GM23338 (cell line): ENCODE data around the gene CKB. TPM values are rescaled to one million over a fixed set of nuclear protein-coding genes. Genes with fewer than 3 reads are reported as not detected.

Experiments
- ATAC-seq: fragments of 200-7000 bp; cut with Tn5 transposase; 3 replicates; pipeline ENCODE4 v1.9.1; 2020
- DNase-seq: peaks from one replicate; pipeline ENCODE4 v3.0.0-alpha.2; 2015; ENCODE audit warnings: low spot score
- H2AFZ ChIP-seq: fragments of 200-600 bp; sonication (generic); 2 replicates; pipeline ENCODE4 v1.8.0; 2016; ENCODE audit warnings: antibody characterized with exemption, mild to moderate bottlenecking, moderate library complexity
- H3F3A ChIP-seq: fragments of 200-600 bp; sonication (generic); replicated peaks from 2 replicates; pipeline ENCODE4 v1.8.0; 2017; ENCODE audit warnings: antibody characterized with exemption, mixed run types, low read depth
- H3K27ac ChIP-seq: fragments of 200-600 bp; sonication (generic); 2 replicates; pipeline ENCODE4 v1.6.1; 2016; ENCODE audit warnings: low read depth
- H3K27me3 ChIP-seq: fragments of 200-600 bp; sonication (generic); 2 replicates; pipeline ENCODE4 v1.8.0; 2016; ENCODE audit warnings: mild to moderate bottlenecking, mixed run types, moderate library complexity; ENCODE audit not compliant: insufficient read depth
- H3K36me3 ChIP-seq: fragments of 200-600 bp; sonication (generic); 2 replicates; pipeline ENCODE4 v1.8.0; 2016; ENCODE audit warnings: mild to moderate bottlenecking; ENCODE audit not compliant: insufficient read depth
- H3K4me1 ChIP-seq: fragments of 200-600 bp; sonication (generic); 2 replicates; pipeline ENCODE4 v1.8.0; 2016; ENCODE audit warnings: mild to moderate bottlenecking, moderate library complexity; ENCODE audit not compliant: insufficient read depth
- H3K4me2 ChIP-seq: fragments of 200-600 bp; sonication (generic); 2 replicates; pipeline ENCODE4 v1.7.1; 2017; ENCODE audit warnings: mixed run types
- H3K4me3 ChIP-seq: fragments of 200-600 bp; sonication (generic); 2 replicates; pipeline ENCODE4 v1.6.1; 2016; ENCODE audit warnings: mixed run types
- H3K79me2 ChIP-seq: fragments of 200-600 bp; sonication (generic); replicated peaks from 2 replicates; pipeline ENCODE4 v1.8.0; 2017; ENCODE audit warnings: mild to moderate bottlenecking; ENCODE audit not compliant: insufficient read depth
- H3K9me2 ChIP-seq: fragments of 200-600 bp; sonication (generic); 2 replicates; pipeline ENCODE4 v1.8.0; 2017; ENCODE audit not compliant: insufficient read depth
- H4K20me1 ChIP-seq: fragments of 200-600 bp; sonication (generic); replicated peaks from 2 replicates; pipeline ENCODE4 v1.8.0; 2017; ENCODE audit warnings: mild to moderate bottlenecking; ENCODE audit not compliant: insufficient read depth
- H3K27ac Mint-ChIP-seq: 2 replicates; pipeline ENCODE4 v1.8.0; 2020; ENCODE audit warnings: inconsistent platforms, mild to moderate bottlenecking, moderate library complexity, mixed read lengths
- H3K27me3 Mint-ChIP-seq: 3 replicates; pipeline ENCODE4 v1.8.0; 2022; ENCODE audit warnings: low read depth, mild to moderate bottlenecking, moderate library complexity, mixed read lengths, inconsistent platforms; ENCODE audit not compliant: insufficient read depth, poor library complexity
- H3K36me3 Mint-ChIP-seq: 3 replicates; pipeline ENCODE4 v1.8.0; 2021; ENCODE audit warnings: low read depth, mild to moderate bottlenecking, inconsistent platforms, moderate library complexity, mixed read lengths
- H3K4me1 Mint-ChIP-seq: 3 replicates; pipeline ENCODE4 v1.8.0; 2020; ENCODE audit warnings: mild to moderate bottlenecking, inconsistent platforms, mixed read lengths
- H3K4me3 Mint-ChIP-seq: 3 replicates; pipeline ENCODE4 v1.8.0; 2021; ENCODE audit warnings: moderate library complexity, mild to moderate bottlenecking, inconsistent platforms, mixed read lengths
- H3K9me3 Mint-ChIP-seq: 3 replicates; pipeline ENCODE4 v1.8.0; 2020; ENCODE audit warnings: moderate library complexity, mild to moderate bottlenecking, inconsistent platforms, mixed read lengths
- CREB1 ChIP-seq: fragments of 250-450 bp; sonication (Bioruptor Pico); IDR thresholded peaks from 2 replicates; pipeline ENCODE4 v1.5.0; 2020; ENCODE audit warnings: low read depth, mild to moderate bottlenecking, moderate library complexity
- EZH2 ChIP-seq: fragments of 200-600 bp; sonication (generic); IDR thresholded peaks from one replicate; pipeline ENCODE4 v1.8.0; 2017; ENCODE audit warnings: antibody characterized with exemption, mild to moderate bottlenecking, low read depth; ENCODE audit not compliant: unreplicated experiment
- EZH2phosphoT487 ChIP-seq: fragments of 200-600 bp; sonication (generic); IDR thresholded peaks from one replicate; pipeline ENCODE4 v1.8.1; 2018; ENCODE audit warnings: antibody characterized with exemption; ENCODE audit not compliant: unreplicated experiment
- JUNB ChIP-seq: IDR thresholded peaks from one replicate; pipeline ENCODE4 v1.6.1; 2016; ENCODE audit warnings: antibody characterized with exemption; ENCODE audit not compliant: unreplicated experiment
- NANOG ChIP-seq: IDR thresholded peaks from 2 replicates; pipeline ENCODE4 v1.6.1; 2016; ENCODE audit warnings: antibody characterized with exemption, borderline replicate concordance
- POLR2AphosphoS5 ChIP-seq: IDR thresholded peaks from 2 replicates; pipeline ENCODE4 v1.6.1; 2016; ENCODE audit warnings: antibody characterized with exemption, low read depth
- STAT1 ChIP-seq: IDR thresholded peaks from one replicate; pipeline ENCODE4 v1.6.1; 2016; ENCODE audit warnings: antibody characterized with exemption; ENCODE audit not compliant: unreplicated experiment
- ZNF114 ChIP-seq: fragments of 250-450 bp; sonication (Bioruptor Pico); IDR thresholded peaks from 2 replicates; pipeline ENCODE4 v1.5.0; 2020; ENCODE audit warnings: mild to moderate bottlenecking, moderate library complexity
- ZNF331 ChIP-seq: fragments of 250-450 bp; sonication (Bioruptor Pico); IDR thresholded peaks from 2 replicates; pipeline ENCODE4 v1.5.0; 2020; ENCODE audit warnings: low read depth, mild to moderate bottlenecking, moderate library complexity
- polyA plus RNA-seq: library from polyadenylated mRNA; unstranded; fragments of >200 nt; fragmentation: Nextera tagmentation; extraction: Ambion mirVana; gene quantifications from 2 replicates; pipeline ENCODE4 v1.2.1, GENCODE V29; 2016
- total RNA-seq: library from RNA; depleted of rRNA; stranded (reverse); fragments of >200 nt; shearing (Covaris generic); gene quantifications from 2 replicates; pipeline ENCODE4 v1.2.3, GENCODE V29; 2014
- TF ChIP-seq, protein P1 (sequence below): fragments of 250-450 bp; sonication (Bioruptor Pico); IDR thresholded peaks from 2 replicates; pipeline ENCODE4 v1.5.0; 2020; ENCODE audit warnings: mild to moderate bottlenecking, moderate library complexity
- TF ChIP-seq, protein P2 (sequence below): IDR thresholded peaks from one replicate; pipeline ENCODE4 v1.6.1; 2018; ENCODE audit warnings: antibody characterized with exemption; ENCODE audit not compliant: unreplicated experiment
- TF ChIP-seq, protein P3 (sequence below): IDR thresholded peaks from 2 replicates; pipeline ENCODE4 v1.6.1; 2016; ENCODE audit warnings: antibody characterized with exemption
- TF ChIP-seq, protein P4 (sequence below), 2 experiments: fragments of 200-600 bp in 1 of 2; sonication (generic) in 1 of 2; conservative IDR thresholded peaks; 2 replicates each; pipeline versions ENCODE4 v1.5.1 to v1.6.1; 2016 to 2017; ENCODE audit warnings: antibody characterized with exemption in 2 of 2, low read depth in 2 of 2, mild to moderate bottlenecking in 2 of 2, moderate library complexity in 1 of 2

CKB gene
- total and polyA plus RNA-seq, 2 experiments from 2014 or later = 604 to 852 TPM

- Histone ChIP-seq H3K4me1 (no peaks in the 10 kb centered on the region), H4K20me1 (peaks cover 4% of the 10 kb centered on the region; the same call in 1 of the 2 replicates), H3K4me2 (no peak overlapping the region), H3K27ac (no peak overlapping the region), H3K79me2 (peaks cover 11% of the 10 kb centered on the region), H3F3A (peaks cover 7% of the 10 kb centered on the region), H3K4me3 (no peak overlapping the region), H3K27me3 (no peaks in the 10 kb centered on the region), H3K9me2 (no peaks in the 10 kb centered on the region), H3K36me3 (no peaks in the 10 kb centered on the region), H2AFZ (no peak overlapping the region)
- TF ChIP-seq CREB1 (CRISPR knock-in tag) (no peak), POLR2AphosphoS5 (no peak), JUNB (no peak), ZNF114 (CRISPR knock-in tag) (no peak), STAT1 (no peak), EZH2 (no peak), ZNF331 (CRISPR knock-in tag) (no peak), EZH2phosphoT487 (no peak), NANOG (no peak)
- TF ChIP-seq, protein P1, sequence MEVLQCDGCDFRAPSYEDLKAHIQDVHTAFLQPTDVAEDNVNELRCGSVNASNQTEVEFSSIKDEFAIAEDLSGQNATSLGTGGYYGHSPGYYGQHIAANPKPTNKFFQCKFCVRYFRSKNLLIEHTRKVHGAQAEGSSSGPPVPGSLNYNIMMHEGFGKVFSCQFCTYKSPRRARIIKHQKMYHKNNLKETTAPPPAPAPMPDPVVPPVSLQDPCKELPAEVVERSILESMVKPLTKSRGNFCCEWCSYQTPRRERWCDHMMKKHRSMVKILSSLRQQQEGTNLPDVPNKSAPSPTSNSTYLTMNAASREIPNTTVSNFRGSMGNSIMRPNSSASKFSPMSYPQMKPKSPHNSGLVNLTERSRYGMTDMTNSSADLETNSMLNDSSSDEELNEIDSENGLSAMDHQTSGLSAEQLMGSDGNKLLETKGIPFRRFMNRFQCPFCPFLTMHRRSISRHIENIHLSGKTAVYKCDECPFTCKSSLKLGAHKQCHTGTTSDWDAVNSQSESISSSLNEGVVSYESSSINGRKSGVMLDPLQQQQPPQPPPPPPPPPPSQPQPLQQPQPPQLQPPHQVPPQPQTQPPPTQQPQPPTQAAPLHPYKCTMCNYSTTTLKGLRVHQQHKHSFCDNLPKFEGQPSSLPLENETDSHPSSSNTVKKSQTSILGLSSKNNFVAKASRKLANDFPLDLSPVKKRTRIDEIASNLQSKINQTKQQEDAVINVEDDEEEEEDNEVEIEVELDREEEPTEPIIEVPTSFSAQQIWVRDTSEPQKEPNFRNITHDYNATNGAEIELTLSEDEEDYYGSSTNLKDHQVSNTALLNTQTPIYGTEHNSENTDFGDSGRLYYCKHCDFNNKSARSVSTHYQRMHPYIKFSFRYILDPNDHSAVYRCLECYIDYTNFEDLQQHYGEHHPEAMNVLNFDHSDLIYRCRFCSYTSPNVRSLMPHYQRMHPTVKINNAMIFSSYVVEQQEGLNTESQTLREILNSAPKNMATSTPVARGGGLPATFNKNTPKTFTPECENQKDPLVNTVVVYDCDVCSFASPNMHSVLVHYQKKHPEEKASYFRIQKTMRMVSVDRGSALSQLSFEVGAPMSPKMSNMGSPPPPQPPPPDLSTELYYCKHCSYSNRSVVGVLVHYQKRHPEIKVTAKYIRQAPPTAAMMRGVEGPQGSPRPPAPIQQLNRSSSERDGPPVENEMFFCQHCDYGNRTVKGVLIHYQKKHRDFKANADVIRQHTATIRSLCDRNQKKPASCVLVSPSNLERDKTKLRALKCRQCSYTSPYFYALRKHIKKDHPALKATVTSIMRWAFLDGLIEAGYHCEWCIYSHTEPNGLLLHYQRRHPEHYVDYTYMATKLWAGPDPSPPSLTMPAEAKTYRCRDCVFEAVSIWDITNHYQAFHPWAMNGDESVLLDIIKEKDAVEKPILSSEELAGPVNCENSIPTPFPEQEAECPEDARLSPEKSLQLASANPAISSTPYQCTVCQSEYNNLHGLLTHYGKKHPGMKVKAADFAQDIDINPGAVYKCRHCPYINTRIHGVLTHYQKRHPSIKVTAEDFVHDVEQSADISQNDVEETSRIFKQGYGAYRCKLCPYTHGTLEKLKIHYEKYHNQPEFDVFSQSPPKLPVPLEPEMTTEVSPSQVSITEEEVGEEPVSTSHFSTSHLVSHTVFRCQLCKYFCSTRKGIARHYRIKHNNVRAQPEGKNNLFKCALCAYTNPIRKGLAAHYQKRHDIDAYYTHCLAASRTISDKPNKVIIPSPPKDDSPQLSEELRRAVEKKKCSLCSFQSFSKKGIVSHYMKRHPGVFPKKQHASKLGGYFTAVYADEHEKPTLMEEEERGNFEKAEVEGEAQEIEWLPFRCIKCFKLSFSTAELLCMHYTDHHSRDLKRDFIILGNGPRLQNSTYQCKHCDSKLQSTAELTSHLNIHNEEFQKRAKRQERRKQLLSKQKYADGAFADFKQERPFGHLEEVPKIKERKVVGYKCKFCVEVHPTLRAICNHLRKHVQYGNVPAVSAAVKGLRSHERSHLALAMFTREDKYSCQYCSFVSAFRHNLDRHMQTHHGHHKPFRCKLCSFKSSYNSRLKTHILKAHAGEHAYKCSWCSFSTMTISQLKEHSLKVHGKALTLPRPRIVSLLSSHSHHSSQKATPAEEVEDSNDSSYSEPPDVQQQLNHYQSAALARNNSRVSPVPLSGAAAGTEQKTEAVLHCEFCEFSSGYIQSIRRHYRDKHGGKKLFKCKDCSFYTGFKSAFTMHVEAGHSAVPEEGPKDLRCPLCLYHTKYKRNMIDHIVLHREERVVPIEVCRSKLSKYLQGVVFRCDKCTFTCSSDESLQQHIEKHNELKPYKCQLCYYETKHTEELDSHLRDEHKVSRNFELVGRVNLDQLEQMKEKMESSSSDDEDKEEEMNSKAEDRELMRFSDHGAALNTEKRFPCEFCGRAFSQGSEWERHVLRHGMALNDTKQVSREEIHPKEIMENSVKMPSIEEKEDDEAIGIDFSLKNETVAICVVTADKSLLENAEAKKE (CRISPR knock-in tag) = no peak
- TF ChIP-seq, protein P2, sequence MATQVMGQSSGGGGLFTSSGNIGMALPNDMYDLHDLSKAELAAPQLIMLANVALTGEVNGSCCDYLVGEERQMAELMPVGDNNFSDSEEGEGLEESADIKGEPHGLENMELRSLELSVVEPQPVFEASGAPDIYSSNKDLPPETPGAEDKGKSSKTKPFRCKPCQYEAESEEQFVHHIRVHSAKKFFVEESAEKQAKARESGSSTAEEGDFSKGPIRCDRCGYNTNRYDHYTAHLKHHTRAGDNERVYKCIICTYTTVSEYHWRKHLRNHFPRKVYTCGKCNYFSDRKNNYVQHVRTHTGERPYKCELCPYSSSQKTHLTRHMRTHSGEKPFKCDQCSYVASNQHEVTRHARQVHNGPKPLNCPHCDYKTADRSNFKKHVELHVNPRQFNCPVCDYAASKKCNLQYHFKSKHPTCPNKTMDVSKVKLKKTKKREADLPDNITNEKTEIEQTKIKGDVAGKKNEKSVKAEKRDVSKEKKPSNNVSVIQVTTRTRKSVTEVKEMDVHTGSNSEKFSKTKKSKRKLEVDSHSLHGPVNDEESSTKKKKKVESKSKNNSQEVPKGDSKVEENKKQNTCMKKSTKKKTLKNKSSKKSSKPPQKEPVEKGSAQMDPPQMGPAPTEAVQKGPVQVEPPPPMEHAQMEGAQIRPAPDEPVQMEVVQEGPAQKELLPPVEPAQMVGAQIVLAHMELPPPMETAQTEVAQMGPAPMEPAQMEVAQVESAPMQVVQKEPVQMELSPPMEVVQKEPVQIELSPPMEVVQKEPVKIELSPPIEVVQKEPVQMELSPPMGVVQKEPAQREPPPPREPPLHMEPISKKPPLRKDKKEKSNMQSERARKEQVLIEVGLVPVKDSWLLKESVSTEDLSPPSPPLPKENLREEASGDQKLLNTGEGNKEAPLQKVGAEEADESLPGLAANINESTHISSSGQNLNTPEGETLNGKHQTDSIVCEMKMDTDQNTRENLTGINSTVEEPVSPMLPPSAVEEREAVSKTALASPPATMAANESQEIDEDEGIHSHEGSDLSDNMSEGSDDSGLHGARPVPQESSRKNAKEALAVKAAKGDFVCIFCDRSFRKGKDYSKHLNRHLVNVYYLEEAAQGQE = no peak
- TF ChIP-seq, protein P3, sequence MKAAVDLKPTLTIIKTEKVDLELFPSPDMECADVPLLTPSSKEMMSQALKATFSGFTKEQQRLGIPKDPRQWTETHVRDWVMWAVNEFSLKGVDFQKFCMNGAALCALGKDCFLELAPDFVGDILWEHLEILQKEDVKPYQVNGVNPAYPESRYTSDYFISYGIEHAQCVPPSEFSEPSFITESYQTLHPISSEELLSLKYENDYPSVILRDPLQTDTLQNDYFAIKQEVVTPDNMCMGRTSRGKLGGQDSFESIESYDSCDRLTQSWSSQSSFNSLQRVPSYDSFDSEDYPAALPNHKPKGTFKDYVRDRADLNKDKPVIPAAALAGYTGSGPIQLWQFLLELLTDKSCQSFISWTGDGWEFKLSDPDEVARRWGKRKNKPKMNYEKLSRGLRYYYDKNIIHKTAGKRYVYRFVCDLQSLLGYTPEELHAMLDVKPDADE = no peak
- TF ChIP-seq, protein P4, sequence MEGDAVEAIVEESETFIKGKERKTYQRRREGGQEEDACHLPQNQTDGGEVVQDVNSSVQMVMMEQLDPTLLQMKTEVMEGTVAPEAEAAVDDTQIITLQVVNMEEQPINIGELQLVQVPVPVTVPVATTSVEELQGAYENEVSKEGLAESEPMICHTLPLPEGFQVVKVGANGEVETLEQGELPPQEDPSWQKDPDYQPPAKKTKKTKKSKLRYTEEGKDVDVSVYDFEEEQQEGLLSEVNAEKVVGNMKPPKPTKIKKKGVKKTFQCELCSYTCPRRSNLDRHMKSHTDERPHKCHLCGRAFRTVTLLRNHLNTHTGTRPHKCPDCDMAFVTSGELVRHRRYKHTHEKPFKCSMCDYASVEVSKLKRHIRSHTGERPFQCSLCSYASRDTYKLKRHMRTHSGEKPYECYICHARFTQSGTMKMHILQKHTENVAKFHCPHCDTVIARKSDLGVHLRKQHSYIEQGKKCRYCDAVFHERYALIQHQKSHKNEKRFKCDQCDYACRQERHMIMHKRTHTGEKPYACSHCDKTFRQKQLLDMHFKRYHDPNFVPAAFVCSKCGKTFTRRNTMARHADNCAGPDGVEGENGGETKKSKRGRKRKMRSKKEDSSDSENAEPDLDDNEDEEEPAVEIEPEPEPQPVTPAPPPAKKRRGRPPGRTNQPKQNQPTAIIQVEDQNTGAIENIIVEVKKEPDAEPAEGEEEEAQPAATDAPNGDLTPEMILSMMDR (conservative IDR thresholded peaks at IDR 0.05; ENCODE audit: low read depth in 2 of 2) = no peak
- Mint-ChIP-seq H3K27ac (no peak overlapping the region), H3K9me3 (no peaks in the 10 kb centered on the region), H3K36me3 (peaks cover 3% of the 10 kb centered on the region; the same call in 2 of the 3 replicates), H3K27me3 (peaks cover 9% of the 10 kb centered on the region), H3K4me1 (peaks cover 5% of the 10 kb centered on the region; the same call in 1 of the 3 replicates), H3K4me3 (no peak overlapping the region)
- DNase-seq (no peak), ATAC-seq (no peak)
Measured at GRCh38 chr14:103552846-103553210, 30.2 kb upstream of the CKB start.
